ENCODE results near the gene TRIM13.

GRCh38 chr13:50060718-50061117, 63.9 kb downstream of the TRIM13 start:
- TF ChIP-seq, protein P1, sequence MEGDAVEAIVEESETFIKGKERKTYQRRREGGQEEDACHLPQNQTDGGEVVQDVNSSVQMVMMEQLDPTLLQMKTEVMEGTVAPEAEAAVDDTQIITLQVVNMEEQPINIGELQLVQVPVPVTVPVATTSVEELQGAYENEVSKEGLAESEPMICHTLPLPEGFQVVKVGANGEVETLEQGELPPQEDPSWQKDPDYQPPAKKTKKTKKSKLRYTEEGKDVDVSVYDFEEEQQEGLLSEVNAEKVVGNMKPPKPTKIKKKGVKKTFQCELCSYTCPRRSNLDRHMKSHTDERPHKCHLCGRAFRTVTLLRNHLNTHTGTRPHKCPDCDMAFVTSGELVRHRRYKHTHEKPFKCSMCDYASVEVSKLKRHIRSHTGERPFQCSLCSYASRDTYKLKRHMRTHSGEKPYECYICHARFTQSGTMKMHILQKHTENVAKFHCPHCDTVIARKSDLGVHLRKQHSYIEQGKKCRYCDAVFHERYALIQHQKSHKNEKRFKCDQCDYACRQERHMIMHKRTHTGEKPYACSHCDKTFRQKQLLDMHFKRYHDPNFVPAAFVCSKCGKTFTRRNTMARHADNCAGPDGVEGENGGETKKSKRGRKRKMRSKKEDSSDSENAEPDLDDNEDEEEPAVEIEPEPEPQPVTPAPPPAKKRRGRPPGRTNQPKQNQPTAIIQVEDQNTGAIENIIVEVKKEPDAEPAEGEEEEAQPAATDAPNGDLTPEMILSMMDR (IDR thresholded peaks at IDR 0.05): no peak
- TF ChIP-seq POLR2A (IDR thresholded peaks at IDR 0.05): no peak

All from heart left ventricle (tissue), 13 donors.